ENCODE data around the gene SCUBE1. TPM values are rescaled to one million over a fixed set of nuclear protein-coding genes. Genes with fewer than 3 reads are reported as not detected.

Gene SCUBE1
- total RNA-seq, 1 donor from 2014 or later, result 42.8 TPM

- H3K36me3 Mint-ChIP-seq, result no peaks in the 10 kb centered on the region
- H3K27me3 Mint-ChIP-seq, result peaks cover 3% of the 10 kb centered on the region
- no peaks in the 10 kb centered on the region for H3K9me3 Mint-ChIP-seq
- TF ChIP-seq CTCF (conservative IDR thresholded peaks at IDR 0.05), result no peak
- peaks cover 21% of the 10 kb centered on the region for H3K4me1 Mint-ChIP-seq (ENCODE audit: unreplicated experiment)
- H3K27ac Mint-ChIP-seq, result no peak overlapping the region
- no peak for DNase-seq (ENCODE audit: extremely low spot score, unreplicated experiment)
- H3K4me3 Mint-ChIP-seq, result no peak overlapping the region
These were observed 103.2 kb downstream of the SCUBE1 start for GRCh38 chr22:43239956-43240355.

- TF ChIP-seq CTCF (conservative IDR thresholded peaks at IDR 0.05), result no peak
- H3K4me1 Mint-ChIP-seq (ENCODE audit: unreplicated experiment), result peaks cover 21% of the 10 kb centered on the region
- peaks cover 3% of the 10 kb centered on the region for H3K27me3 Mint-ChIP-seq
- H3K27ac Mint-ChIP-seq, result no peak overlapping the region
- H3K36me3 Mint-ChIP-seq, result no peaks in the 10 kb centered on the region
- DNase-seq (ENCODE audit: extremely low spot score, unreplicated experiment), result no peak
- H3K4me3 Mint-ChIP-seq, result peak overlapping the region; percentile 17
- no peaks in the 10 kb centered on the region for H3K9me3 Mint-ChIP-seq
These were observed 103.9 kb downstream of the SCUBE1 start for GRCh38 chr22:43239193-43239780.

- TF ChIP-seq CTCF (conservative IDR thresholded peaks at IDR 0.05), result no peak
- Mint-ChIP-seq H3K9me3 (no peaks in the 10 kb centered on the region), H3K27ac (no peak overlapping the region), H3K27me3 (peaks cover 3% of the 10 kb centered on the region), H3K36me3 (no peaks in the 10 kb centered on the region), H3K4me1 (ENCODE audit: unreplicated experiment) (peaks cover 25% of the 10 kb centered on the region), H3K4me3 (no peak overlapping the region)
- DNase-seq (ENCODE audit: extremely low spot score, unreplicated experiment), result no peak
These were observed 104.6 kb downstream of the SCUBE1 start for GRCh38 chr22:43238526-43239006.

- no peak for TF ChIP-seq CTCF (conservative IDR thresholded peaks at IDR 0.05)
- peaks cover 25% of the 10 kb centered on the region for H3K4me1 Mint-ChIP-seq (ENCODE audit: unreplicated experiment)
- peaks cover 3% of the 10 kb centered on the region for H3K27me3 Mint-ChIP-seq
- H3K4me3 Mint-ChIP-seq, result no peak overlapping the region
- no peaks in the 10 kb centered on the region for H3K36me3 Mint-ChIP-seq
- H3K9me3 Mint-ChIP-seq, result no peaks in the 10 kb centered on the region
- DNase-seq (ENCODE audit: extremely low spot score, unreplicated experiment), result no peak
- no peak overlapping the region for H3K27ac Mint-ChIP-seq
These were observed 105.9 kb downstream of the SCUBE1 start for GRCh38 chr22:43237280-43237679.

- no peaks in the 10 kb centered on the region for H3K9me3 Mint-ChIP-seq
- H3K27me3 Mint-ChIP-seq, result peaks cover 3% of the 10 kb centered on the region
- H3K36me3 Mint-ChIP-seq, result no peaks in the 10 kb centered on the region
- no peak overlapping the region for H3K27ac Mint-ChIP-seq
- H3K4me3 Mint-ChIP-seq, result no peak overlapping the region
- H3K4me1 Mint-ChIP-seq (ENCODE audit: unreplicated experiment), result peaks cover 25% of the 10 kb centered on the region
- TF ChIP-seq CTCF (conservative IDR thresholded peaks at IDR 0.05), result no peak
- no peak for DNase-seq (ENCODE audit: extremely low spot score, unreplicated experiment)
These were observed 106.6 kb downstream of the SCUBE1 start for GRCh38 chr22:43236411-43237166.
